HG02798 (cell line): ENCODE results near the gene DCTN4.
"Not testable (repeated sequence)": the region's sequence is repeated elsewhere in the genome, so short reads cannot be mapped to it uniquely, and the experiment has no call there.

Experiments
- ATAC-seq: cut with Tn5 transposase; IDR thresholded peaks from one replicate; pipeline ENCODE4 v1.9.1; 2021; ENCODE audit warnings: mild to moderate bottlenecking; ENCODE audit not compliant: unreplicated experiment, poor library complexity

Gene DCTN4

GRCh38 chr5:150758531-150759333, at the start of gene DCTN4:
DCTN4 (minus strand) TSS chr5:150759017; CDS start chr5:150758993, 24 bp downstream.
- ATAC-seq: peak; percentile 96

- no peak for ATAC-seq
These were observed 45.6 kb upstream of the DCTN4 start for GRCh38 chr5:150804388-150804787.

- ATAC-seq: no peak
These were observed 42.5 kb upstream of the DCTN4 start for GRCh38 chr5:150801117-150801927.

GRCh38 chr5:150797384-150797783, 38.6 kb upstream of the DCTN4 start:
- no peak for ATAC-seq

GRCh38 chr5:150794927-150795326, 36.1 kb upstream of the DCTN4 start:
- ATAC-seq: no peak

- not testable (repeated sequence) for ATAC-seq
These were observed 34.6 kb upstream of the DCTN4 start for GRCh38 chr5:150793423-150793888.

- no peak for ATAC-seq
These were observed 32.7 kb upstream of the DCTN4 start for GRCh38 chr5:150791536-150791935.

GRCh38 chr5:150789943-150790611, 31.3 kb upstream of the DCTN4 start:
- peak; percentile 94 for ATAC-seq

GRCh38 chr5:150789450-150789849, 30.6 kb upstream of the DCTN4 start:
- no peak for ATAC-seq

- ATAC-seq: no peak
These were observed 30.2 kb upstream of the DCTN4 start for GRCh38 chr5:150788977-150789376.

- no peak for ATAC-seq
These were observed 28.8 kb upstream of the DCTN4 start for GRCh38 chr5:150787656-150788055.

- no peak for ATAC-seq
These were observed 28.1 kb upstream of the DCTN4 start for GRCh38 chr5:150786876-150787275.

GRCh38 chr5:150785950-150786349, 27.1 kb upstream of the DCTN4 start:
- ATAC-seq: no peak

GRCh38 chr5:150783422-150783928, 24.7 kb upstream of the DCTN4 start:
- peak; percentile 43 for ATAC-seq

GRCh38 chr5:150782850-150783249, 24.0 kb upstream of the DCTN4 start:
- no peak for ATAC-seq

GRCh38 chr5:150781706-150782614, 23.1 kb upstream of the DCTN4 start:
- no peak for ATAC-seq

GRCh38 chr5:150780816-150781221, 22.0 kb upstream of the DCTN4 start:
- no peak for ATAC-seq

GRCh38 chr5:150780187-150780692, 21.4 kb upstream of the DCTN4 start:
- peak; percentile 63 for ATAC-seq
